Type B pancreatic cell (in vitro differentiated cells): ENCODE measurements around the gene FH. TPM values are rescaled to one million over a fixed set of nuclear protein-coding genes. Genes with fewer than 3 reads are reported as not detected.

ENCODE experiments used
- DNase-seq: peaks from one replicate; pipeline ENCODE4 v3.0.0; 2021; ENCODE audit warnings: mixed read lengths; ENCODE audit not compliant: unreplicated experiment; ENCODE audit errors: extremely low spot score
- H3K27ac Mint-ChIP-seq: 2 replicates; pipeline ENCODE4 v1.8.0; 2021; ENCODE audit warnings: mild to moderate bottlenecking, mixed read lengths
- H3K27me3 Mint-ChIP-seq: 2 replicates; pipeline ENCODE4 v1.8.0; 2021; ENCODE audit warnings: mixed read lengths
- H3K36me3 Mint-ChIP-seq: 2 replicates; pipeline ENCODE4 v1.8.0; 2021; ENCODE audit warnings: mixed read lengths
- H3K4me1 Mint-ChIP-seq: one replicate; pipeline ENCODE4 v1.8.0; 2021; ENCODE audit warnings: mixed read lengths; ENCODE audit not compliant: unreplicated experiment
- H3K4me3 Mint-ChIP-seq: 2 replicates; pipeline ENCODE4 v1.8.0; 2021; ENCODE audit warnings: mild to moderate bottlenecking, mixed read lengths
- H3K9me3 Mint-ChIP-seq: 2 replicates; pipeline ENCODE4 v1.8.0; 2021; ENCODE audit warnings: mixed read lengths
- CTCF ChIP-seq: fragments of 200-600 bp; sonication (generic); conservative IDR thresholded peaks from 2 replicates; pipeline ENCODE4 v1.5.0; 2021; ENCODE audit warnings: antibody characterized with exemption, mild to moderate bottlenecking
- total RNA-seq: library from RNA; stranded (reverse); gene quantifications from 2 replicates; pipeline ENCODE4 v1.2.1, GENCODE V29; 2021; ENCODE audit warnings: low replicate concordance

Gene FH
- total RNA-seq, 1 donor from 2014 or later, result 84.0 TPM

DNA sequence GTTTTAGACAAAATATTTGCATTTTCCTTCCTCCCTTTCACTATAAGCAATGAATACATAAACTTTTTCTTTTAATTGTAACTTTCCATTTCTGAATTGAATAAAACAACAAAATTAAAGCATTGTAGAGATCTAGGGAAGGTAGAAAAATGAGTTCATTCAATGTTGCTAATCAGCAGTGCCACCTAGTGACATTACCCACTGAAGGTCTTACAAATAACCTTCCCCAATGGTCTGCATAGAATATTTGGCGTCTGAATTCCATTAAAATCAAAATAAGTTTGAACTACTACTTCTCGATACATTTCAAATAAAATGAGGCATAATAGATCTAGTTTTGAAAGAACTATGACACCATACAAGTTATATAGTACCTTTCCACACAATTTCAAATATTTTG lies 19.6 kb downstream of the FH start:
- H3K36me3 Mint-ChIP-seq, result peaks cover 35% of the 10 kb centered on the region

GRCh38 chr1:241495741-241496140 lies 23.8 kb downstream of the FH start:
- Mint-ChIP-seq H3K27me3 (no peaks in the 10 kb centered on the region), H3K9me3 (no peaks in the 10 kb centered on the region), H3K36me3 (peaks cover 29% of the 10 kb centered on the region), H3K27ac (no peak overlapping the region), H3K4me3 (no peak overlapping the region), H3K4me1 (no peaks in the 10 kb centered on the region)
- no peak for DNase-seq
- TF ChIP-seq CTCF, result no peak

More for the DNA sequence above, 19.6 kb downstream of the FH start:
- no peak overlapping the region for H3K27ac Mint-ChIP-seq
- no peaks in the 10 kb centered on the region for H3K27me3 Mint-ChIP-seq
- DNase-seq, result no peak
- no peak overlapping the region for H3K4me3 Mint-ChIP-seq
- H3K9me3 Mint-ChIP-seq, result no peaks in the 10 kb centered on the region
- TF ChIP-seq CTCF, result peak; percentile 71
- no peaks in the 10 kb centered on the region for H3K4me1 Mint-ChIP-seq

- H3K27ac Mint-ChIP-seq, result no peak overlapping the region
- H3K27me3 Mint-ChIP-seq, result no peaks in the 10 kb centered on the region
- H3K9me3 Mint-ChIP-seq, result no peaks in the 10 kb centered on the region
- H3K4me3 Mint-ChIP-seq, result no peak overlapping the region
- DNase-seq, result no peak
- no peaks in the 10 kb centered on the region for H3K4me1 Mint-ChIP-seq
- no peak for TF ChIP-seq CTCF
- peaks cover 3% of the 10 kb centered on the region for H3K36me3 Mint-ChIP-seq
Measured at GRCh38 chr1:241488739-241489138, 30.8 kb downstream of the FH start.

GRCh38 chr1:241485554-241485992 lies 34.0 kb downstream of the FH start:
- DNase-seq, result no peak
- Mint-ChIP-seq H3K36me3 (no peaks in the 10 kb centered on the region), H3K4me1 (no peaks in the 10 kb centered on the region), H3K4me3 (no peak overlapping the region), H3K27me3 (no peaks in the 10 kb centered on the region), H3K9me3 (no peaks in the 10 kb centered on the region), H3K27ac (no peak overlapping the region)
- peak; percentile 65 for TF ChIP-seq CTCF

DNA sequence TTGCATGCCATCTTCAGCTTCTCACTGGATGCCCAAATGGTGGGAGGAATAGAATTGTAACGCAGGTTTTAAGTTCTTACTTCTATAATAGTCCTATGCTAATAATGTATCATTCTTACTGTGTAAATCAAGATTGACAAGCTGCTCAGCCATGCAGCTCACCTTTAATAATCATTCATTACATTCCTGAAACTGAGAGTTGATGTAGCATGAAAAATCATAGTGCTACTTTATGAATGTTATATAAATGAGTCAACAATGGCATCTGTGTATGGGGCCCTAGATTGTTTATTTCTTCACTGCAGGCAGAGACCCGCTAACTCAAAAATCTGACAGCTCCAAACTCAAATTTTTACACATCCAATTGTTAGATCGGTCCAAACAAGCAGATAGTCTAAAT lies 34.4 kb downstream of the FH start:
- TF ChIP-seq CTCF, result no peak
- no peak for DNase-seq
- H3K27ac Mint-ChIP-seq, result no peak overlapping the region
- H3K36me3 Mint-ChIP-seq, result no peaks in the 10 kb centered on the region
- H3K9me3 Mint-ChIP-seq, result no peaks in the 10 kb centered on the region
- H3K4me3 Mint-ChIP-seq, result no peak overlapping the region
- no peaks in the 10 kb centered on the region for H3K27me3 Mint-ChIP-seq
- H3K4me1 Mint-ChIP-seq, result no peaks in the 10 kb centered on the region

- Mint-ChIP-seq H3K4me1 (no peaks in the 10 kb centered on the region), H3K27ac (no peak overlapping the region), H3K27me3 (no peaks in the 10 kb centered on the region), H3K9me3 (no peaks in the 10 kb centered on the region), H3K36me3 (no peaks in the 10 kb centered on the region), H3K4me3 (no peak overlapping the region)
- no peak for TF ChIP-seq CTCF
- DNase-seq, result no peak
Measured at GRCh38 chr1:241482761-241483250, 36.7 kb downstream of the FH start.
